HepG2 (cell line): ENCODE measurements around the gene ZNF234. TPM values are rescaled to one million over a fixed set of nuclear protein-coding genes. Genes with fewer than 3 reads are reported as not detected.

Source experiments
- ARNTL ChIP-seq: sonication (generic); formaldehyde crosslinking; IDR thresholded peaks from 2 replicates; pipeline ENCODE4 v1.4.0; 2020; ENCODE audit warnings: mild to moderate bottlenecking, missing genetic modification reagents
- E2F5 ChIP-seq: sonication (generic); formaldehyde crosslinking; conservative IDR thresholded peaks from 2 replicates; pipeline ENCODE4 v1.4.0; 2020; ENCODE audit warnings: missing genetic modification reagents
- ETS1 ChIP-seq: sonication (generic); formaldehyde crosslinking; IDR thresholded peaks from 2 replicates; pipeline ENCODE4 v1.4.0; 2020; ENCODE audit warnings: missing genetic modification reagents
- FOXK1 ChIP-seq: sonication (generic); formaldehyde crosslinking; IDR thresholded peaks from 2 replicates; pipeline ENCODE4 v1.4.0; 2020; ENCODE audit warnings: low read depth, missing genetic modification reagents, borderline replicate concordance
- JUND ChIP-seq: sonication (generic); formaldehyde crosslinking; IDR thresholded peaks from 2 replicates; pipeline ENCODE4 v1.8.0; 2022; ENCODE audit warnings: mild to moderate bottlenecking, missing genetic modification reagents
- KLF12 ChIP-seq: sonication (generic); formaldehyde crosslinking; IDR thresholded peaks from 2 replicates; pipeline ENCODE4 v1.4.0; 2020; ENCODE audit warnings: missing genetic modification reagents, borderline replicate concordance
- MTF1 ChIP-seq: sonication (generic); formaldehyde crosslinking; IDR thresholded peaks from 2 replicates; pipeline ENCODE4 v1.5.0; 2020; ENCODE audit warnings: missing genetic modification reagents
- NCOA5 ChIP-seq: sonication (generic); formaldehyde crosslinking; IDR thresholded peaks from 2 replicates; pipeline ENCODE4 v1.4.0; 2020; ENCODE audit warnings: missing genetic modification reagents
- NFE2 ChIP-seq: sonication (generic); formaldehyde crosslinking; IDR thresholded peaks from 2 replicates; pipeline ENCODE4 v1.4.0; 2020; ENCODE audit warnings: missing genetic modification reagents
- PRDM10 ChIP-seq: sonication (generic); formaldehyde crosslinking; IDR thresholded peaks from 2 replicates; pipeline ENCODE4 v1.4.0; 2020; ENCODE audit warnings: low read depth, missing genetic modification reagents
- RBM39 ChIP-seq: fragments of 200-400 bp; formaldehyde crosslinking; IDR thresholded peaks from one replicate; pipeline ENCODE4 v1.6.1; 2018; ENCODE audit warnings: antibody characterized with exemption, mild to moderate bottlenecking, low read depth, low read length; ENCODE audit not compliant: poor library complexity, severe bottlenecking
- THRA ChIP-seq: sonication (generic); formaldehyde crosslinking; IDR thresholded peaks from 2 replicates; pipeline ENCODE4 v1.4.0; 2020; ENCODE audit warnings: missing genetic modification reagents, borderline replicate concordance
- U2AF2 ChIP-seq: fragments of 200-400 bp; formaldehyde crosslinking; IDR thresholded peaks from 2 replicates; pipeline ENCODE4 v1.6.1; 2017; ENCODE audit warnings: low read depth, mild to moderate bottlenecking, low read length
- ZNF17 ChIP-seq: sonication (generic); formaldehyde crosslinking; IDR thresholded peaks from 2 replicates; pipeline ENCODE4 v1.5.0; 2020; ENCODE audit warnings: mild to moderate bottlenecking, missing genetic modification reagents
- ZNF550 ChIP-seq: sonication (generic); formaldehyde crosslinking; IDR thresholded peaks from 2 replicates; pipeline ENCODE4 v1.4.0; 2020; ENCODE audit warnings: mild to moderate bottlenecking, missing genetic modification reagents, borderline replicate concordance
- ZNF597 ChIP-seq: sonication (generic); formaldehyde crosslinking; IDR thresholded peaks from 2 replicates; pipeline ENCODE4 v1.5.0; 2020; ENCODE audit warnings: missing genetic modification reagents
- ZNF607 ChIP-seq: sonication (generic); formaldehyde crosslinking; IDR thresholded peaks from 2 replicates; pipeline ENCODE4 v1.5.1; 2020; ENCODE audit warnings: missing genetic modification reagents, mild to moderate bottlenecking, borderline replicate concordance
- ZNF670 ChIP-seq: sonication (generic); formaldehyde crosslinking; IDR thresholded peaks from 2 replicates; pipeline ENCODE4 v1.8.0; 2022; ENCODE audit warnings: mild to moderate bottlenecking, missing genetic modification reagents, borderline replicate concordance
- polyA plus RNA-seq, 8 experiments: library from polyadenylated mRNA; depleted of rRNA in 3 of 8; stranded (reverse) in 7 of 8; unstranded in 1 of 8; fragments of >200 nt; fragmentation: Illumina TruSeq in 4 of 8; extraction: Trizol in 4 of 8; gene quantifications; 2 replicates each; pipeline versions ENCODE4 v1.2.1 to v1.2.3, GENCODE V29; 2011 to 2016; ENCODE audit warnings: low read depth in 4 of 8, missing spikeins in 1 of 8, mixed read lengths in 1 of 8; ENCODE audit not compliant: insufficient read depth in 1 of 8
- total RNA-seq, 5 experiments: library from RNA; depleted of rRNA; stranded (reverse); fragments of >200 nt; fragmentation: Illumina TruSeq; extraction: Trizol; gene quantifications; 2 replicates each; pipeline ENCODE4 v1.2.3, GENCODE V29; 2016; ENCODE audit warnings: low read depth in 1 of 5

The ZNF234 gene
- total and polyA plus RNA-seq, 2 of the 13 experiments (the other 11 are each of a cell fraction or from before 2014, with no cell fraction given): 3.5 to 11.2 TPM

GRCh38 chr19:44141191-44142058 lies at the start of gene ZNF234 (continued):
- TF ChIP-seq PRDM10 (CRISPR knock-in tag) (peak; percentile 85), MTF1 (CRISPR knock-in tag) (no peak), NFE2 (CRISPR knock-in tag) (no peak), THRA (CRISPR knock-in tag) (peak; percentile 48; the same call in 1 of the 2 replicates), NCOA5 (CRISPR knock-in tag) (no peak), JUND (CRISPR knock-in tag) (no peak), ZNF597 (no peak), KLF12 (CRISPR knock-in tag) (0 out of 2 replicates have a peak, but pooled peaks have one; percentile 26), RBM39 (peak; percentile 76), E2F5 (CRISPR knock-in tag) (no peak), ZNF670 (CRISPR knock-in tag) (no peak), U2AF2 (no peak), ETS1 (no peak), ARNTL (CRISPR knock-in tag) (0 out of 2 replicates have a peak, but pooled peaks have one; percentile 39), ZNF607 (CRISPR knock-in tag) (no peak), ZNF550 (0 out of 2 replicates have a peak, but pooled peaks have one; percentile 47), ZNF17 (CRISPR knock-in tag) (no peak), FOXK1 (CRISPR knock-in tag) (peak; percentile 61; the same call in 1 of the 2 replicates)
